NCI-H748 (cell line): ENCODE measurements around the gene DAB2IP.

ENCODE experiments used
- DNase-seq: peaks from one replicate; lab custom pipeline; 2025; ENCODE audit not compliant: unreplicated experiment; lab: John Stamatoyannopoulos, UW

DAB2IP gene

DNA sequence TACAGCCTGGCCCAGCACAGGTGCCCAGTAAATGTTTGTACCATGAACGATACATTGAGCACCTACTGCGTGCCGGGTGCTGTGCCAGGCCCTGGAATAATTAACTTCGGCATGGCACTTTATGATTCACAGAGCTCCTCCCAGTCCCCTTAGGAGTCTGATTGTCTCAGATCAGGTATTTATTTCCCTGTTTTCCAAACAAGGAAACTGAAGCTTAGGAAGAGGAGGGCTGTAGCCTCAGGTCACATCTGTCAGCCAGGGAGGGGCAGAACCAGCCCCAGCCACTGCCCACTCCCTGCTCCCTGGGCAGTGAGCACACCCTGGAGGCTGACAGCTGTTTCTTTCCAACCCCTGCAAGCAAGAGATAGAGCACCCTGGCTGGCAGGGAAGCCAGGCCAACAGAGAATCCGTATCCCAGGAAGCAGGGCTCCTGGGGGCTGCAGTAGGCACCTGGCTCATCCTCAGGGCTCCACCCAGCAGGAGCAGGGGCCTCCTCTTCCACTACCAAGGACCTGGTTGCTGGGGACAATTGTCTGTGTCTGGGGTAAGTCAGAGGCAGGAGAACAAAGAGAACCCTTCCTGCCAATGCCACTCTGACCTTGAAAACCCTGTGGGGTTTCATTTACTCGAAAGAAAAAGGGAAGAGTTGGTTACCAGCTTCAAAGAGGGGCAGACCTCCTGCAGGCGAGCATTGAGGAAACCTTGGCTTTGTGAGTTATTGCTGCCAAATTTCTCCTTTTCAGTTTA, 69.0 kb downstream of the DAB2IP start:
- no peak for DNase-seq

DNA sequence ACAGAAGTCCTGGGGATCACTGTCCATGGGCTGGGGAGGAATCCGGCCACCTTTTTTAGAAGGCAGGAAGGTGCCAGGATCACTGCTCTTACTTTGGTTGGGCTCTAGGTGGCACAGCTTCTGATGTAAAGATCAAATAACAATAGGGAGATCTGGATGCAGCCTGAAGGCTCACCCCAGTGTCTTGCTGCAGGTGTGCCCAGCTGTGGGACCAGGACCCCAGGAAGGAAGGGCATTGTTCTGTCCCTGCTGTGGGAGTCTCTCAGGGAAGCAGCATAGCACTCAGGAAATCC, 69.6 kb downstream of the DAB2IP start:
- DNase-seq = no peak

DNA sequence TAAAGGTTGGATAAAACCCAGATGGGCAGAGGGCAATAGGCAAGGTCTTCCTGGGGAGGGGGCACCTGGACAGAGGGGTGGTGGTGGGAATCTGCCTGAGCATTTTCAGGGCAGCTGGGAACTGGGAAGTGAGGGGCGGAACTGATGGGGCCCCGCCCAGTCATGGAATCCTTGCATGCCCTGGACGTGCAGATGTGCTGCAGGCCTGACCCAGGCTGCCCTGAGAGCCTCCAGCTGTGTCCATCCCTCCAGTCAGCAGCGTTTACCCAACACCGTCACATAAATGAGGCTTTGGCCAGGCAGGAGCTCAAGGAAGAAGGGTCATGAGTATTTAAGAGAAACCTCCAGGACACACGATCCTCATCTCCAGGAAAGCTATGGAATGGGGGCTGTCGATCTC, 70.3 kb downstream of the DAB2IP start:
- no peak for DNase-seq

DNA sequence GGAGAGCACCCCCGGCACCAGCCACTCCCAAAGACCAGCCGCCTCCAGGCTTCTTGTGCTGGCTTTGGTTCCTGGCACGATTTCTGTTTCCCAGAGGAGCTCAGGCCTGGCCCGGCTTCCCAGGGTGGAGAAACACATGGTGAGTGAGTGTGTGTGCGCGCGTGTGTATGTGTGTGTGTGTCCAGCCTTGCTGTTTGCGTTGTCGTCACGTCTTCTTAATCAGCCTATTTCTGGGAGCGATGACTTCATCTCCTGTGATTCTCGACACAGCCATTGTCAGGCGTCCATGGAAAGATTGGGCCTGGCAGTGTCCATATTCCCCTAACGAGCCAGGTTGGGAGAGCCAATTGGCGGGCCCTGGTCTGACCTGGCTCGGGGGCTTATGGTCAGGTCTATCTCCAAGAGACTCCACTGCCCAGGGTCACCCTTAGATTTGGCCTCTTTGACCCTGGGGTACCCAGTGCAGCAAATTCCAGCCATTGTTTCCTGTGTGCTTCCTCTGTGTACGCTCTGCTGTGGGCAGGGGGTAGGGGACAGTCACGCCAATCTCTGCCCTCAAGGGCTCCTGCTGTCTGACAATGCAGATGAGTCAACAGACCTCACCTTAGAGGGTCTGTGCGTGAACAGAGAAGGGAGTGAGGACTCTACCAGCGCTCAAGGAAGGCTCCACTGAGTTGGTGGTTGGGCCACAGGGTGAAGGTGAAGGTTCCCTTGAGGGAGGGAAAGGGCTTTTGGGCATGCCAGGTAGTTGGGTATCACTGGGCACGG, 73.8 kb downstream of the DAB2IP start:
- DNase-seq = no peak

DNA sequence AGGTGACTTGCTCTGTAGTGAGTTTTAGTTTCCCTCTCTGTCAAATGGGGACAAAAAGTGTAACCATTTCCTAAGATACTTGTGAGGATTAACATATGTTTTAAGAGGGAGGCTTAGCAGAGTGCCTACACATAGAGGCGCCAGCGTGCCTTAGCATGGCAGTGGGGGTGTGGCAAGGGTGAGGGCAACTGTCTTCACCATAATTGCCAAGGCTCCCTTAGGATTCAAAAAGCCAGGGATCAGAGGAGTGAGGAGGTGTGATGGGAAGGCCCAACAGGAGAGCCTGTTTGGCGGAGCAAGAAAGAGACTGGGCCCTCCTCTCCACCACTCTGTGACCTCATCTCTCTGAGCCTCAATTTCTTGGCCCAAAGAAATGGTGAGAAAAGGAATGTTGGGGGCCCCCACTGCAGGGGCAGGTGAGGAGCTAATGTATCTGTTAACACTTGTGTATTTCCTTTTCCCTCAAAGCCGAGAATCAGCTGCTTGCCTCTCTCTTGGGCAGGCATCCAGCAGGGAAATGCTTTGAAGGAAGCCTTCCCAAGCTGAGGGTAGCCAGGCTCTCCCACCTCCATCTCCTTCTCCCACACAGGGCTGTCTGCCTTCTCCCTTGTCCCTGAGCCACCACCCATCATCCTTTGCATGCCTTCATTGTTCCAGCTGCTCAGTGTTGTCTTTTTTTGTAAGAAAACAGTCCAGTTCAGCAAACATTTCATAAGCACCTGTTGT, 76.0 kb downstream of the DAB2IP start:
- no peak for DNase-seq

DNA sequence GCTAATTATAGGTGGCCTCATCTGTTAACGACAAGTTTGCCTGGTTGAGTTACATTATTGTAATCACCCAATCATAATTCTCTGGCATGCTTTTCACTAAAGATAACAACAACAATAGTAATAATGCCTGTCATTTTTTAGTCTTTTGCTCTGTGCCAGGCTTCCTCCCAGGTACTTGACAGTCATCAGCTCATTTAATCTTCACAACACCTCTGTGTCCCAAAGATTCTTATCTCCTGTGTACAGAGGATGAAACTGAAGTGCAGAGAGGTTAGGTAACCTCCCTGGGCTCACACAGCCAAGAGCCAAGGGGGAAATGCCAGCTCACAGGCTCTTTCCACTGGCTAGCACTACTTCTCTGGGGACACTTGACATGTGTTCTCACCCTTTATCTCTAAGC, 77.5 kb downstream of the DAB2IP start:
- DNase-seq = no peak

DNA sequence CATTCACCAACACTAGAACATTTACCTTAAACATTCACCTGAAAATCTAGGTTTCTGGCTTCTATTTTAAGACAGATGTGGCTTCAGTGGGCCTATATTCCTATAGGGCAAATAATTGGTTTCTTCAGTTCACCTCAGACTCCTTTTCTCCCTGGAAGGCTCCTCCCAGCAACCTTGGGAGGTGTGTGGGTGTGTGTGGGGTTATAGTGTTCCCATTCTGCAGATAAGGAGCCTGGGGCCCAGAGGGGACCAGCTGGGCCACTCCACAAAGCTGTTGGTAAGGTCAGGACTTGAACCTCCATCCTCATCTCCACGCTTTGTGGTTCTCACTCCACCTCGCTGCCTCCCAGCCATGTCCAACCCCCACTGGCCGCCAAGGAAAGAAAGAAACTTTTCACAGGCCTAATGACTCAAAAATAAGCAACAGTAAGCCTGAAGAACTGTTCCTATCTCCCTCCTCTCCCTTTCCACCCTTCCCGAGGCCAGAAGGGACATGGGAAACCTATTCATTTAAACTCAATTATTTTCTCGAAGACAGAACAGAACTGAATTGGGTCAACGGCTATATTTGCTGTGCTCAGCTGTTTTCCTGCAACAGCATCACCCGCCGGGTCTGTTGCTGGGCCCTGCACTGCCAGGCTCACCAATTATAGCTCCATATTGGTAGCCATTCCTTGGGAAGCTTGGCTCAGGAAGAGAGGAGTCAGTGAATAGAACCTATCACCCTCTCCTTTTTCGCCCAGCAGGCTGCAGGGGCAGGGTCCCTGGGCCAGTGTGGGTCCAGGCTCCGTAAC, 78.5 kb downstream of the DAB2IP start:
- DNase-seq = no peak

DNA sequence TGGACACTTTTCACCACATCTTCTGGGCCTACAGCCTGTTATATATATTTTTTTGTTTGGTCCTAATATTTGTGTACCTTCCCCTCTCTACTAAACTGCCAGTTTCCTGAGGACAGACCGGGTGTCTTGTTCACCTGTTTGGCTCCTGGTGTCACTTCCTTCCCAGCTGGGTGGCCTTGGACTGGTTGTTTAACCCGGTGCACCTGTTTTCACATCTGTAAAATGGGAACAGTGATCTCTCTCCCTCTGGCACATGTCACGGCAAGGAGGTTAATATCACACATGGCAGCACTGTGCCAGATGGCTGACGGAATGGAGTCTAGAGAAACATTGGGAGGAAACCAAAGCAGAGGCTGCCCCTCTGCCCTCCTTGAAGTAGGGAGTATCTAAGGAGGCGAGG, 79.7 kb downstream of the DAB2IP start:
- DNase-seq = no peak

DNA sequence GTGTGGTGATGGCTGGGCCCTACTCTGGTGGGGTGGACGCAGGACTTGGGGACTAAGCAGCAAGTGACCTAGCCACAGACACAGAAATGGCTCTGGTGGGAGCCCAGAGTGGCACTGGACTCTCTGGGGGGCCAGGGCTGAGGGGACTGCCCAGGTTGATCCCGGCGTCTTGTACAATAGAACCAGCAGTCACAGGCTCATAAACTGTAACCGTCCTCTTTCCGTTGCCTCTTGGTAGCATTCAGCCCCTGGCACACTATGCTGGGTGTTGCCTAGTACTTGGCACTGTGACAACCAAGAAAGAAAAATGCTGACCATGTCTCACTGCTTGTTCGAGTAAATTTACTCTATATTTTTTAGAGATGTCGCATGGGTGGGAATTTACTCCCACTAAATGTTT, 80.5 kb downstream of the DAB2IP start:
- DNase-seq = no peak

DNA sequence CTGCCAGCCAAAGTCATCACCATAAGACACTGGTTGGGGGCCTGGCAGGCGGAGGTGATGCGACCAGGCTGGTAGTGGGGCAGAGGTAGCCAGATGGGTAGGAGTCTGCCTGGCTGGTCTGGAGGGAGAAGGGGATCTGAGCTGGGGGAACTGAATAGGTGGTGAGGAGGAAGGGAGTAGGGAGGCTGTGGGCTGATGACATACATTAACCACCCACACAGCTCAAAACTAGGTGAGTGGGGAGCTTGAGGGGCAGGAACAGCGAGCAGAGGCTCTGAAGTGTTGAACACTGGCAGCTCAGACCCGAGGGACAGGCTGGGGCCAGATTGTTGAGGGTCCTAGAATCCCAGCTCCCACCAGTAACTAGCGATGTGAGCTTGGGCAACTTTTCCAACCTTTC, 81.0 kb downstream of the DAB2IP start:
- no peak for DNase-seq

DNA sequence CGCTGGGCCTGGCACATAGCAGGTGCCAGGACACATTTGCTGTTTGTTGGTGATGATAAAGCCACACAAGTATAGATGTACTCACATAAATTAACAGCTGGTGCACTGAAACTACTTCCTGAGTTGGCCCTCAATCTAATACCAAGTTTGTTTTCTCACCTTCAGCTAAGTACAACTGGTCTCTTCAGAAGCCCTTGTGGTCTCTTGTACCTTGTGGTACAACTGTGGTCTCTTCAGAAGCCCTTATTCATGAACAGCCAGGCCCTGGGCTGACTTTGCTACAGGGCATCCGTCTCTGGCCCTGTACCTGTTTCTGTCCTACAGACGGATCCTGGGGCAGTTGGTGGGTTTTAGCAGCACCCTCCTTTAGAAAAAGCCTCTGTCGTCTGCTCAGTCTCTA, 81.5 kb downstream of the DAB2IP start:
- no peak for DNase-seq

DNA sequence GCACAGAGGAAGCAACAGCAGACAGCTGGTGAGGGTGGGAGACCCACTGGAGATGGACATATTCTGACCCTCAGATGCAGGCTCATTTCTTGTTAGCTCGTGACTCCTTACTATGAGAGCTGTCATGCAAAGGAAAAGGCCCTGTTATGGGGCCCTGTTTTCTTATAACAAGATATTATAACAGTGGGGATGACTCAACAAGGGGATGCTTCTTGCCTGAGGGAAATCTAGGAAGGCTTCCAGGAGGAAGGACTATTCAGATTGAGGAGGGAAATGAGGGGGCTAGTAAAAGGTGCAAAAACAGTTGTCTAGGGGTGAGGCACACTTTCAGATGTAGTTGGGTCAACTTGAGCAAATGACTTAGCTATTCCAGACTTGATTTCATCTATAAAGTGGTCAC, 83.0 kb downstream of the DAB2IP start:
- no peak for DNase-seq

DNA sequence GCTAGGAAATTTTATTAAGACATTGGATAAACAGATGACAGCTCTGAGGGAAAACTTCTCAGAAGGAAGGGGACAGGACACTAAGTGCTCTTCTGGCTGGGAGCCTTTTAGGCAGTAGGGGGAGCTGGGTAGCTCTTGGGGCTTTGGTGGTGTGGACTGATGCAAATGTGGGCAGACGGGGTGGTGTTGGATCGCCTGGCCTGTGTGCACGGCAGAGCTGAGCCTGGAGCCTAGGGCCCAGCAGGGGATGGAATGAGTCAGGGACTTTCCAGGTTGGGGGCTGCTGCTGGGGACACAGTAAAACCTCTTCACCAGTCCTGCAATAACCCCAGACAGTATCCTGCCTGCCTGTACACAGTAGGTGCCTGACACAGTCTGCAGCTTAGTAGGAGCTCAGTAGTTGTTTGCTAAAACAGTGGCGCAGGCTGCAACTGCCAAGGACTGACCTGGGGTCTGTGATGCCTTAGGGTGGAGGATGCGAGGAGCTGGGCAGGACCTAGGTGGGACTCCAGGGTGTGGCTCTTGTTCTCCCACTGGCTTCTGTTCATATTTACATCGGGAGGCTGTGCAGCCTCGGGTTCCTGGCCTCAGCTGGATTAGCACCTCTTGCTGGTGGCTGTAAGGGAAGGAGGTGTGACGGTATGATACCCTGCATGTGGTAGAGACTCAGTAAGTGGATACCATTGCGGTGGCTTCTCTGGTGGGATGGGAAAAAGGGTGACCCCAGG, 83.8 kb downstream of the DAB2IP start:
- DNase-seq = no peak

DNA sequence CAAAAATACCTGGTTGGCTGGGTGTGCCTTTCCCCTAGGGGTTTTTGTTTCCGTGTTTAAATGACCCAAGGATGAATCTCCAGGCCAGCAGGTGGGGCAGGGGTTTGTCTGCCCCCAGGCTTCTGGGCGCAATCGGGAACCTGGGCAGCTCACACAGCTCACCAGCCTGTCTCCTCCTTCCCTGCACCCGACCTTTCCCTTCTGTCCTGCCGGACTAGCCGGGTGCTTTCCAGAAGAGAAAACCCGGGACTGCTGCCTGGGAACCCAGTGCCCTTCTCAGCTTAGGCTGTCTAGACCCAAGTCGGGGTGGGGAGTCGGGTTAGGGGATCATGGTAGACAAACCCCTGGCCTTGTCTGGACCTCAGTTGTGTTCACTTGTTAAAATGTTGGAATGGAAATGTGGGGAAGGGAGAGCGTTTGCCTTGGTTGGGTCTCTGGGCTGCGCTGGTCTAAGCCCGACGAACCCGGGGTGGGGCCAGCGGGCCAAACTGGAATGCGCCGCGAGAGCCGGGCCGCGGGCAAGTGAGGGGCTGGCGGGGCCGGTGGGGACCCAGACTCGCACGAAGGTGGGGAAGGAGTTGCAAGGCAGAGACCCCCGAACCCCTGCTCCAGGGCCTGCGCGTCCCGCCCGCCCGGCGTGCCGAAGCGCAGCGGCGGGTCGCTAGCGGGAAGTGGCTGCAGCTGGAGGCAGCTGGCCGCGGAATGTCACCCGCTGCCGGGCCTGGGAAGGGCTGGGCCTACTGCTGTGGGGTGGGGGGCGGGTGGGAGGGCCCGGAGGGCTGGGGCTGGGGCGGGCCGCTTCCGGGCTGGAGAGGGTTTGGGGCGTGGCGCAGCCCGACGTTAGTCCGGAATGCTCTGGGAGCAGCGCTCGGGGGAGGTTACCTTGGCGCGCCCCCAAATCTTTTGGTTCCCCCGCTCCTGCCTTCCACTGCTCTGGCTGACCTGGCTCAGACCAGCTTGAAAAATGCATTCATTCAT, 84.6 kb downstream of the DAB2IP start:
- no peak for DNase-seq

DNA sequence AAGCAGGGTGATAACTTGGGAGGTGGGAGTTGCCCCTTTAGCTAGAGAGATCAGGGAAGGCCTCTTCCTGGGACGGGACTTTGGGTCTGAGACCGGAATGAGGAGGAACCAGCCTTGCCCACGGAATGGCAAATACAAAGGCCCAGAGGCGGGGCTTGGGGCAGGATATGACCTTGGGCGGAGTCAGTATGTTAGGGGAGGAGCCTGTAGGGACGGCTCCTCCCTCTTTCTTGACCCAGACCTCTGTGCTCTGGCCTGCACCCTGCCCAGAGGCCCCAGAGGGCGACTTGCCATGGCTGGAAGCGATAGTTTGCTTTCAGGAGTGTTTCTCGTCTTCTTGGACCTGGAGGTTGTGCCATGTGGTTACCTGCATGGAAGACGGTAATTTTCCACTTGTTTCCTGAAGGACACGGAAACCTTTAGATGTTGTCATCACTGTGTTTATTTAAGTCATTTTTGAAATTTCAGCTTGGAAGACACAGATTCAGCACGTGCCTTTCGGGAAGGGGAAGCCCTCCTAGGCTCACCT, 85.6 kb downstream of the DAB2IP start:
- DNase-seq = no peak

DNA sequence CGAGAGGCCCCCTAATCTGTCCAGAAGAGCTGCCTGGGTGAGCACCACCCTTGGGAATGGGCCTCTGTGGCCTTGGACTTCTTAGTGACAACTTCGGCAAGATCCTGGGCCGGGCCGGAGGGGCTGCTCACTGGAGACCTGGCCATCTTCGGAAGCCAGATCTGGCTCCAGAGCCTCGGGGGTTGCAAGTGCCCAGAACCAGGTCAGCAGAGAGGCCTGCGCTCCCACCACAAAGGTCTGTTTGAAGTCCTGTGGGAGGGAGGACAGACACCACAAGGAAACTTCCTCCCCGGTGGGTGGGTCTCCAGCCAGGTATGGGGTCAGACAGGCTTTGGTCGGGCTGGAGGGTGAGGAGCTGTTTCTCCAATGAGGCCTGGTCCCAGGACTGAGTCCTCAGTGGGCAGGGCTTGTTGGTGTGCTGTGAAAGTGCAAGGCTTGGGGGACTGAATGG, 86.1 kb downstream of the DAB2IP start:
- no peak for DNase-seq

DNA sequence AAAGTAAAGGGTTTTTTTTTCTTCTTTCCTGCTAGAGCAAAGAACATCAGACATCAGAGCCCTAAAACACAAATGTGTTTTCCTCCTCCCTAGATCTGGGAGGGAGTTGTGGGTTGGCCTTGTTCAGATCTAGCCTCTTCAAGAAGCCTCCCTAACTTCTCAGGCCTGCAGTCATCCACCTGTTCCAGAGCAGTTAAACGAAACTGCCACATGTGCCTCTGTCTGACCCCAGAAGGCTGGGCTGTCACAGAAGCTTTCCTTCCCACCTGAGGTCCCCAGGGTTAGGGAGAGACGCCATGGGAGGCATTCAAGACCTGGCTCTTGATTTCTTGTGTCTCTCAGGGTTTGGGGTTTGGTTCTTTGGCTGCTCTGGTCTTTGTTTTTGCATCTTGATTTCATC, 87.0 kb downstream of the DAB2IP start:
- no peak for DNase-seq

DNA sequence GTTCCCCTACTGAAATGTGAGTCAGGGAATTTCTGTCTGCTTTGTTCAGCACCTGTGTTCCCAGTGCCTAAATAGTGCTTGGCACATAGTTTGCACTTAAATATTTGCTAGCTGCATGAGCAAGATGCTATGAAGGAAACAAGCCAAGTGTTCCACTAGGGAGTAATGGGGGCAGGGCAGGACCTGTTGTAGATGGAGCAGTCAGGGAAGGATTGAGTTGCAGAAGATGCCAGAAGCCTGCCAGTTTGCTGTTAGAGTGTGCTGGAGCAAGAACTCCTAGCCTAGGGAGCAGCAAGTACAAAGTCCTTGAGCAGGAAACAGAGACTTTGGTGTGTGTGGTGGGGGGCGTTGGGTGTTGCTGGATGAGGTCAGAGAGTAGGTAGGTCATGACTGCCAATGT, 87.5 kb downstream of the DAB2IP start:
- DNase-seq = no peak

DNA sequence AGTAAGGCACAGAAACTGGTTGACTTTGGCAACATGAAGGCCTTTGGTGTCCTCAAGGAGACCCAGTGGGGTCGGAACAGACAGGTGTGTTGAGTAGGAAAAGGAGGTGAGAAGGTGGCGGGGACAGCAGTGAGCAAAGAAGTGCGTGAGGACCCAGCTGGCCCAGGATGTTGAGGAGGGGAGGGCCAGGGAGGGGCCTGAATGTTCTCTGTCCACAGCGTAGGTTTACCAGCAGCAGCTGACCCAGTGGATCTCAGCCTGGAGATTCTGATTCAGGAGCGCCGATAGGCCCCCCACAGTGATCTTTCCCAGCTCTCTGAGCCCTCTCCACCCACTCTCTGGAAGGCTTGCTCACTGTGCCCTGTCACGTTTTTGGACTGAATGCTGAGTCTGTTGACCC, 88.5 kb downstream of the DAB2IP start:
- no peak for DNase-seq
